Heart left ventricle (tissue), 16 donors: ENCODE results near the gene CYP1A1. TPM values are rescaled to one million over a fixed set of nuclear protein-coding genes. Genes with fewer than 3 reads are reported as not detected.

Source experiments
- ATAC-seq, 4 donors: fragments of 200-7000 bp; cut with Tn5 transposase; one replicate each; pipeline ENCODE4 v1.9.1; 2020 to 2022; ENCODE audit warnings: moderate library complexity in 4 of 4, mild to moderate bottlenecking in 3 of 4, moderate number of reproducible peaks in 1 of 4
- DNase-seq, 5 donors: peaks; one replicate each; pipeline ENCODE4 v3.0.0-alpha.2; 2020
- H3K27ac ChIP-seq, 12 donors: fragments of 200-600 bp; sonication (generic) in 4 of 12; one replicate each; pipeline versions ENCODE4 v1.5.0 to v1.8.0; 2016 to 2022; ENCODE audit warnings: mild to moderate bottlenecking in 2 of 12
- H3K27me3 ChIP-seq, 9 donors: fragments of 200-600 bp; sonication (generic) in 2 of 9; one replicate each; pipeline versions ENCODE4 v1.5.1 to v1.8.0; 2016 to 2022; ENCODE audit warnings: mild to moderate bottlenecking in 3 of 9
- H3K36me3 ChIP-seq, 9 donors: fragments of 200-600 bp; sonication (generic) in 2 of 9; one replicate each; pipeline versions ENCODE4 v1.5.0 to v1.8.0; 2018 to 2022; ENCODE audit warnings: mild to moderate bottlenecking in 2 of 9
- H3K4me1 ChIP-seq, 12 donors: fragments of 200-600 bp; sonication (generic) in 4 of 12; one replicate each; pipeline versions ENCODE4 v1.5.0 to v1.8.0; 2016 to 2022; ENCODE audit warnings: mild to moderate bottlenecking in 3 of 12
- H3K4me3 ChIP-seq, 12 donors: fragments of 200-600 bp; sonication (generic) in 4 of 12; one replicate each; pipeline versions ENCODE4 v1.5.0 to v1.8.0; 2017 to 2022; ENCODE audit warnings: mild to moderate bottlenecking in 9 of 12, moderate library complexity in 4 of 12
- H3K9me3 ChIP-seq, 12 donors: fragments of 200-600 bp; sonication (generic) in 4 of 12; one replicate each; pipeline versions ENCODE4 v1.5.0 to v1.8.0; 2016 to 2022; ENCODE audit warnings: mild to moderate bottlenecking in 1 of 12
- POLR2A ChIP-seq, 2 donors: fragments of 450-650 bp; IDR thresholded peaks; one replicate each; pipeline ENCODE4 v1.6.1; 2017; ENCODE audit warnings: antibody characterized with exemption in 2 of 2, mild to moderate bottlenecking in 2 of 2, moderate library complexity in 2 of 2
- WGBS, 4 donors: extraction: QIAGEN DNeasy Blood & Tissue Kit in 2 of 4; methylation state at CpG; one replicate each; pipeline versions ENCODE4 v1.1.5 to v1.1.7; 2013 to 2018; 5-methylcytosine and 5-hydroxymethylcytosine counted together
- intact Hi-C, 10 donors: fragments of 100-400 bp; cut with DNase I; formaldehyde crosslinking; loops; one replicate each; pipeline versions ENCODE4 v1.11.1 to v1.14.2; 2022
- polyA plus RNA-seq, 2 donors: library from polyadenylated mRNA; stranded (reverse); fragments of 200-250 nt; gene quantifications; one replicate each; pipeline ENCODE4 v1.2.3, GENCODE V29; 2013
- total RNA-seq, 9 donors: library from RNA; depleted of rRNA in 2 of 9; stranded (reverse); fragments of >200 nt in 2 of 9; fragmentation: NEBNext Ultra II Directional in 3 of 9; extraction: Animal tissue kit (Norgen Biotek cat#: 25700) in 3 of 9; gene quantifications; one replicate each; pipeline versions ENCODE4 v1.1.0 to v1.2.4, GENCODE V29; 2016 to 2023
- TF ChIP-seq, protein P1 (sequence below), 12 donors: fragments of 200-600 bp; sonication (generic) in 4 of 12; IDR thresholded peaks; one replicate each; pipeline versions ENCODE4 v1.5.0 to v1.8.0; 2018 to 2022; ENCODE audit warnings: antibody characterized with exemption in 12 of 12, mild to moderate bottlenecking in 5 of 12
- donor health status: ischemic (EF 13 %, LVEDD 7.1; RV severe dilation, severe dysfunction).
- donor health status: healthy with polysubstance abuse.
- donor health status: DM: no; HTN: yes; CAD: no.
- donor health status: DM: no; HTN: no; CAD: no.
- donor health status: ischemic (EF 25% LVEDD 6.9; RV normal size, moderate dysfunction).
- donor health status: ischemic (EF 25% LVEDD 5.7; RV mildly dilated, moderate dysfunction).
- donor health status: healthy.
- donor health status: DM: yes; HTN: yes; CAD: no.
- donor health status: ischemic (EF 35%, LVEDD 5.7; RV mildly dilated, moderate dysfunction).
- donor health status: nonischemic (EF 11% LVEDD 7.7; RV severe dilation, severe dysfunction).
- donor health status: DM: yes; HTN: yes; CAD: no.
- donor health status: PGD.
- donor health status: ischemic (EF 29% LVEDD 5.4; RV normal size, mild dysfunction).
- donor health status: nonischemic (EF 23%, LVEDD 6.1; RV moderate dilation, normal function).

Gene CYP1A1
- total and polyA plus RNA-seq, 11 donors: 0.08 to 0.91 (median 0.32) TPM; not detected in 3

DNA sequence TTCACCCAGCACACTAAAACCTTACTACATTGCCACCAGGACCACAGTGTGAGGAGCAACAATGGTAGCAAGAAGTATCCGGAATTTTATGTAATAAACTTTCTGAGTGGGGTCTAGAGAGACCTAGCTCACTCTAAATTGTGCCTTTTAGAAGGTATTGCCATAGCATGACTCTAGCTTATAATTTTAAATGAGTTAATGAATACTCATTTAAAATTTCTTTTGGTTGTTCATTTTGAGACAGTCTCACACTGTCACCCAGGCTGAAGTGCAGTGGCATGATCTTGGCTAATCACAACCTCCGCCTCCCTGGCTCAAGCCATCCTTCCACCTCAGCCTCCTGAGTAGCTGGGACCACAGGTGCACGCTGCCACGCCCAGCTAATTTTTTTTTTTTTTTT lies 55.7 kb downstream of the CYP1A1 start:
- intact Hi-C loops: no loop called here
- ATAC-seq: no peak
- 90 to 97% (median 92%) methylated on average over 4 of the region's 4 CpGs for WGBS, 4 donors
- Histone ChIP-seq H3K36me3 (peaks cover 0 to 75% (median 57%) of the 10 kb centered on the region in 9 donors), H3K9me3 (no peaks in the 10 kb centered on the region), H3K4me1 (peaks cover 0 to 6% (median 2%) of the 10 kb centered on the region in 12 donors), H3K27me3 (no peaks in the 10 kb centered on the region), H3K4me3 (no peak overlapping the region), H3K27ac (no peak overlapping the region)
- TF ChIP-seq, protein P1, sequence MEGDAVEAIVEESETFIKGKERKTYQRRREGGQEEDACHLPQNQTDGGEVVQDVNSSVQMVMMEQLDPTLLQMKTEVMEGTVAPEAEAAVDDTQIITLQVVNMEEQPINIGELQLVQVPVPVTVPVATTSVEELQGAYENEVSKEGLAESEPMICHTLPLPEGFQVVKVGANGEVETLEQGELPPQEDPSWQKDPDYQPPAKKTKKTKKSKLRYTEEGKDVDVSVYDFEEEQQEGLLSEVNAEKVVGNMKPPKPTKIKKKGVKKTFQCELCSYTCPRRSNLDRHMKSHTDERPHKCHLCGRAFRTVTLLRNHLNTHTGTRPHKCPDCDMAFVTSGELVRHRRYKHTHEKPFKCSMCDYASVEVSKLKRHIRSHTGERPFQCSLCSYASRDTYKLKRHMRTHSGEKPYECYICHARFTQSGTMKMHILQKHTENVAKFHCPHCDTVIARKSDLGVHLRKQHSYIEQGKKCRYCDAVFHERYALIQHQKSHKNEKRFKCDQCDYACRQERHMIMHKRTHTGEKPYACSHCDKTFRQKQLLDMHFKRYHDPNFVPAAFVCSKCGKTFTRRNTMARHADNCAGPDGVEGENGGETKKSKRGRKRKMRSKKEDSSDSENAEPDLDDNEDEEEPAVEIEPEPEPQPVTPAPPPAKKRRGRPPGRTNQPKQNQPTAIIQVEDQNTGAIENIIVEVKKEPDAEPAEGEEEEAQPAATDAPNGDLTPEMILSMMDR (IDR thresholded peaks at IDR 0.05): no peak
- no peak for TF ChIP-seq POLR2A (IDR thresholded peaks at IDR 0.05)
- no peak for DNase-seq

Other genes starting within 250 kb of the CYP1A1 start
- gene ARID3B, start 184.3 kb downstream of the CYP1A1 start, total RNA-seq: 1 to 10 TPM; 1.3 to 4.3 (median 2.6) TPM
- gene ARID3B, start 184.3 kb downstream of the CYP1A1 start, polyA plus RNA-seq: 1 to 10 TPM; 1.9 to 2.1 TPM
- gene CLK3, start 109.7 kb downstream of the CYP1A1 start, total RNA-seq: 10 to 100 TPM; 32.8 to 75.9 (median 49.9) TPM
- gene CLK3, start 109.7 kb downstream of the CYP1A1 start, polyA plus RNA-seq: 10 to 100 TPM; 31.0 to 43.5 TPM
- gene EDC3, start 29.5 kb downstream of the CYP1A1 start, total RNA-seq: 10 to 100 TPM in 8 of 9 donors, 1 to 10 TPM in 1; 7.3 to 23.0 (median 16.5) TPM
- gene EDC3, start 29.5 kb downstream of the CYP1A1 start, polyA plus RNA-seq: 10 to 100 TPM in 1 of 2 donors, 1 to 10 TPM in 1; 8.3 to 17.1 TPM
- not detected for gene CYP1A2, start 23.3 kb upstream of the CYP1A1 start, total RNA-seq
- not detected for gene CYP1A2, start 23.3 kb upstream of the CYP1A1 start, polyA plus RNA-seq
- gene CSK, start 56.6 kb upstream of the CYP1A1 start, total RNA-seq: 10 to 100 TPM; 19.1 to 66.7 (median 28.4) TPM
- 10 to 100 TPM; 23.9 to 24.7 TPM for gene CSK, start 56.6 kb upstream of the CYP1A1 start, polyA plus RNA-seq
- 10 to 100 TPM in 2 of 9 donors, 1 to 10 TPM in 5, under 1 TPM in 2; 0.19 to 16.3 (median 7.8) TPM for gene LMAN1L, start 87.3 kb upstream of the CYP1A1 start, total RNA-seq
- 1 to 10 TPM in 1 of 2 donors, not detected in 1; 5.8 TPM for gene LMAN1L, start 87.3 kb upstream of the CYP1A1 start, polyA plus RNA-seq
- 1 to 10 TPM in 5 of 9 donors, under 1 TPM in 1, not detected in 3; 0.14 to 3.3 (median 2.0) TPM for gene CPLX3, start 101.1 kb upstream of the CYP1A1 start, total RNA-seq
- 1 to 10 TPM in 1 of 2 donors, under 1 TPM in 1; 0.06 to 1.5 TPM for gene CPLX3, start 101.1 kb upstream of the CYP1A1 start, polyA plus RNA-seq
- 10 to 100 TPM; 22.6 to 39.3 (median 29.5) TPM for gene ULK3, start 117.6 kb upstream of the CYP1A1 start, total RNA-seq
- gene ULK3, start 117.6 kb upstream of the CYP1A1 start, polyA plus RNA-seq: 10 to 100 TPM; 28.0 to 29.3 TPM
- gene SCAMP2, start 147.8 kb upstream of the CYP1A1 start, total RNA-seq: 10 to 100 TPM; 34.9 to 84.8 (median 46.0) TPM
- gene SCAMP2, start 147.8 kb upstream of the CYP1A1 start, polyA plus RNA-seq: 10 to 100 TPM; 25.1 to 90.5 TPM
- gene MPI, start 164.5 kb upstream of the CYP1A1 start, total RNA-seq: 10 to 100 TPM; 22.4 to 85.7 (median 59.3) TPM
- 10 to 100 TPM; 28.9 to 44.2 TPM for gene MPI, start 164.5 kb upstream of the CYP1A1 start, polyA plus RNA-seq
- 100 to 1,000 TPM in 3 of 9 donors, 10 to 100 TPM in 6; 37.0 to 110 (median 88.8) TPM for gene FAM219B, start 181.3 kb upstream of the CYP1A1 start, total RNA-seq
- gene FAM219B, start 181.3 kb upstream of the CYP1A1 start, polyA plus RNA-seq: 10 to 100 TPM; 31.3 to 39.0 TPM
- gene COX5A, start 212.5 kb upstream of the CYP1A1 start, total RNA-seq: 1,000 to 10,000 TPM in 5 of 9 donors, 100 to 1,000 TPM in 4; 754 to 1,537 (median 1,120) TPM
- gene COX5A, start 212.5 kb upstream of the CYP1A1 start, polyA plus RNA-seq: 1,000 to 10,000 TPM; 1,480 to 2,918 TPM
- 1 to 10 TPM; 1.1 to 5.8 (median 2.1) TPM for gene RPP25, start 231.2 kb upstream of the CYP1A1 start, total RNA-seq
- 1 to 10 TPM; 1.6 to 4.0 TPM for gene RPP25, start 231.2 kb upstream of the CYP1A1 start, polyA plus RNA-seq